HG02642 (cell line): Measurements from ENCODE around the gene RANBP3.
"Not testable (repeated sequence)": the region's sequence is repeated elsewhere in the genome, so short reads cannot be mapped to it uniquely, and the experiment has no call there.

Source experiments
- ATAC-seq: cut with Tn5 transposase; IDR thresholded peaks from one replicate; pipeline ENCODE4 v1.9.1; 2021; ENCODE audit warnings: mild to moderate bottlenecking; ENCODE audit not compliant: unreplicated experiment, poor library complexity

The RANBP3 gene

DNA sequence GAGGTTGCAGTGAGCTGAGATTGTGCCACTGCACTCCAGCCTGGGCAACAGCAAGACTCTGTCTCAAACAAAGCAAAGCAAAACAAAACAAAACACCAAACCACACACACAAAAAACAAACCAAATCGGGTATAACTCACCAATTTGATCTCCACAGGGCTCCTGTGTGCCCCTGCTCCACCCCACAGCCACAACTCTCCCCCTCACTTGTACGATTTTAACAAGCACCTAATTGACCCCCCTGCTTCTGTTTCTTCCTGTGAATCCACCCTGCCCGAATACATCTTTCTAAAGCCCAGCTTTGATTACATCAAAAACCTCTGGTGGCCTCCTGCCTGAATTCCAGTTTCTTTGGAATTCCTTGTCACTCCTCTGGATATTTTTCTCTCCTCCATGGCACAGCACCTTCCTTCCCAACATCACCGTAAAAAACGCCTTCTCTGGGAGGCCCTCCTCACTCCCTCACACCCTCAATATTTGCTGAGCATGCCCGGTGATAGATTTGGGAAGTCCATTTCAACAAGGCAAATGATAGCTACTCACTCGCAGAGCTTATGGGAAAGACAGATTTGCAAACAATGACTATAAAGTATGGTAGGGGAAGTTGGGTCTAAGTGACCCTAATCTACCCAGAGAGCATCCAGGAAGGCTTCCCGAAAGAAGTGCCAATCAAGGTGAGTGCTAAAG lies 11.6 kb upstream of the RANBP3 start:
- ATAC-seq = no peak

DNA sequence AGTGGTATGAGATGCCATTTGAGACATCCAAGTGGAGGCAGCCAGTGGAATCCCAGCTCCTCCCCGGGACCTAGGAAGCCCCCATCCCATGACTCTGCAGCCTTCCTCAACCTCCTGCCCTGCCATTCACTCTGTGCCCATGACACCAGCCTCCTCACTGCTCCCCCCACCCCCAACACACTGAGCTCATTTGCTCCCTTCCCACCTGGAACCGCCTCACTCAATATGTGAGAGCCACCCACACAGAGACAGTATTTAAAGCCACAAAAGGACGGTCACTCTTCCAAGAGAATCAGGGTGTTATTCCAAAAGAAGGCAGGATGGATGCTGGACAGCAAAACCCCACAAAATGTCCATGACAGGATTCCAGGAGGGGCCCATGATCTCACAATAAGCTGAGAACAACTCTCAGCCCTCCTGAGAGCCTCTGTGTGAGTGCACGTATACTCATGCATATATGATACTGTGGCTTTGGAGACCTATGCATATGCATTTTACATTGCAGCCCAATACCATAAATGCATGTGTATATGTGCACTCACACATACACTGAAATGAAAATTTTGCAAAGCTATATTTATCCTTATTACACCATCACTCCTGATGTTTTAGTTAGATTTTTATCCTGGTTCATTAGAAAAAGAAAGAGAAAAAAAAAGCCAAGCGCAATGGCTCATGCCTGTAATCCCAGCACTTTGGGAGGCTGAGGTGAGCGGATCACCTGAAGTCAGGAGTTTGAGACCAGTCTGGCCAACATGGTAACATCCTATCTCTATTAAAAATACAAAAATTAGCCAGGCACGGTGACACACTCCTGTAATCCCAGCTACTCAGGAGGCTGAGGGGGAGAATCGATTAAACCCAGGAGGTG lies 10.8 kb upstream of the RANBP3 start:
- no peak for ATAC-seq

DNA sequence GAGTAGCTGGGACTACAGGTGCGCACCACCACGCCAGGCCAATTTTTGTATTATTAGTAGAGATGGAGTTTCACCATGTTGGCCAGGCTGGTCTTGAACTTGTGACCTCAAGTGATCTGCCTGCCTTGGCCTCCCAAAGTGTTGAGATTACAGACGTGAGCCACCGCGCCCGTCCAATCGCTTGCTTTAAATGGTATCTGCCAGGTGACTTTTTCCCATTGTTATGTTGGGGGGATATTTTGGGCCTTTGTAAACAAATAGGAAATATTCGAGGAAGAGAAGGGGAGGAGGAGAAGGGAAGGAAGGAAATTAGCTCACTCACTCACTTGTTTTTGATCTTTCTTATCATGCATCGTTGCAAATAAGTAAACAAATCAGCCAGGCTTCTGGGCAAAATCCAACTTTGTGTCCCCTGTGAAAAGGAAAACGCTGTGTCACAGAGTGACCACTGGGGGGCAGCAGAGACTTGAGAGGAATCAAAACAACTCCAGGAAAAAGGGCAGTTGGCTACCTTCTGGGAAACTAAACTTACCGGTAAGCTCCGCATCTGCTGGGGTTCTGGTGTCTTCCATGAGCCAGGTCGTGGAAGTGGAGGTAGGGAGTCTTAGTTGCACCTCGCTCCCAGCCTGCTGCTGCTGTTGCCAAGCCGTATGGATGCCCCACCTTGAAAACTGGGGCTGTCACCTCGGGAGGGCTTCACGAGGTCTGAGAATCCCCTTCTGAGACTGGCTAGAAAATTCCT lies 9.3 kb upstream of the RANBP3 start:
- no peak for ATAC-seq

DNA sequence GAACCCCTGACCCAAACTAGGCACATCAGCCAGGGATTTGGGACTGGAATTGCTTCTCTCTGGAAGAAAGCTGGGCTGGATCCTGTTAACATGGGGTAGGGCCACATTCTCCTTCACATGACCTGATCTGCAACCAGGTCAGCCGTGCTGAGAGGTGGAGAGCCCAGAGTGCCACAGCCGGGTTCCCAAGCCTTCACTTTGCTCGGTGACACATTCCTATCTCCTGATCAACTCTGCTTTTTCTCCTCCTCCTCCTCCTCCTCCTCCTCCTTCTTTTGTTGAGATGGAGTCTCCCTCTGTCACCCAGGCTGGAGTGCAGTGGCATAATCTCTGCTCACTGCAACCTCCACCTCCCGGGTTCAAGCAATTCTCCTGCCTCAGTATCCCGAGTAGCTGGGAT lies 7.9 kb upstream of the RANBP3 start:
- ATAC-seq = not testable (repeated sequence)

DNA sequence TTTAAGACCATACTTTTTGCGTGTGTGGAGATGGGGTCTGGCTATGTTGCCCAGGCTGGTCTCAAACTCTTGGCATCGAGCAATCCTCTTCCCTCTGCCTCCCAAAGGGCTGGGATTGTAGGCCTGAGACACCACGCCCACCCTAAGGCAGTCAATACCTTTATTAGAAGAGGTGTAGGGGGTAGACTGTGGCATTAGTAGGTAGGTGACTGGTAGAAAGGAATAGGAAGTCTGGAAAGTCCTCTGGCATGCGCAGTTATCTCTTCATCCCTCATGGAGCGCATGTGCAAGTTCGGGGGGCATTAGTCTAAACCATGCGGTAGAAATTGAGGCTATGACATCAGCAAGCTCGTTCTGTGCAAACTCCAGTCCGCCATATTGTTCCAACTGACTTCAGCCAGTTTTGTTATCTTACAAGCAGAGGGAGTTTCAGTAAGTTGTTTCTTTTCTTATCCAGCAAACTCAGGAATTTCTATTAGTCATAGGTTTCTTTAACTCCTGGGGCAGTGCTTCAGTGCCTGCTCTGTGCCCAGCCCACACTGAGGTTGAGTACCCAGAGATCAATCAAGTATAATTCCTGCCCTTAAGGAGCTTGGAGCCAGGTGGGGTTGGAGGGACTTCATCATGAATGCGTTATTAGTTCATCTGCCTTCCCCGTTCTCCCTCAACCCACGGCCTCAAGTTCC lies 7.3 kb upstream of the RANBP3 start:
- no peak for ATAC-seq

DNA sequence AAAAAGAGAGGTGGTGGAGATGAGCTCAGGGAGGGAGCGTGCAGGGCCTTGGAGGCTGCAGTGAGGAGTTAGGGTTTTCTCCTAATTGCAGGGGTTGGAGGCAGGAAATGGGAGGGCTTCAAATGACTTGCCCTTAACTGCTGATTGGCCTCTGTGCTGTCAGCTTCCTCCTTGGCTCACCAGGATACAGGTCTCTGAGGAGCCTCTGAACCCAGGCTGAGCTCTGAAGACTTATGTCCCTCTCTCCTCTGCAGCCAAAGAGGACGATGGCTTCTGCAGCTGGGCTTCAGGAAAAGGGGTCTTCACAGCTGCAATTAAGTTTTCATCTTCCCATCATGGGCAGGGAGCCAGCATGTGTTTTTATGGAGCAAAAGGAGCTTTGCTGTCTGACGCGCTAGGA lies 6.7 kb upstream of the RANBP3 start:
- no peak for ATAC-seq

DNA sequence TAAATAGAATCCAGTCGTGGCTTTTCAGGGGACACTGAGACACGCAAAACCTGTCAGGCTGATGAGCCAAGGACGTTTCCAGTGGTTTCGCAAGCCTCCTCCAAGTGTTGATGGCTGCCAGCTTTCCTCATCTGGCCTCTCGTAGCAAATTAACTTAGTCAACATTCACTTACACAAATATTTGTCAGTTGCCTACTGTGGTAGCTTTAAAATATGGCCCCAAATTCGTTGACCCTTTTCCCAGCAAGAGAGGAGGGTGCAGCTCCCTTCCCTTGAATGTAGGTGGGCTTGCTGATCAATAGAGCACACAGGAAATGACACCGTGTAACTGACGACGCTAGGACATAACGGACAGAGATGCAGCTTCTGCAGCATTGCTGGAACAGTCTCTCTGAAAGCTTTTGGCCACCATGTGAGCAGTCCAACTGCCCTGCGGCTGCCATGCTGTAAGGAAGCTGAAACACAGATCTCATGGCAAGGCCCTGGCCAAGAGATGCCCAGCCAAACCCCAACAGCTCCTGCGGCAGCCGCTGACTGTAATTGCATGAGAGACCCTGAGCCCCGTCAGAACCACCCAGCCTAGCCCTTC lies 5.5 kb upstream of the RANBP3 start:
- ATAC-seq = no peak

DNA sequence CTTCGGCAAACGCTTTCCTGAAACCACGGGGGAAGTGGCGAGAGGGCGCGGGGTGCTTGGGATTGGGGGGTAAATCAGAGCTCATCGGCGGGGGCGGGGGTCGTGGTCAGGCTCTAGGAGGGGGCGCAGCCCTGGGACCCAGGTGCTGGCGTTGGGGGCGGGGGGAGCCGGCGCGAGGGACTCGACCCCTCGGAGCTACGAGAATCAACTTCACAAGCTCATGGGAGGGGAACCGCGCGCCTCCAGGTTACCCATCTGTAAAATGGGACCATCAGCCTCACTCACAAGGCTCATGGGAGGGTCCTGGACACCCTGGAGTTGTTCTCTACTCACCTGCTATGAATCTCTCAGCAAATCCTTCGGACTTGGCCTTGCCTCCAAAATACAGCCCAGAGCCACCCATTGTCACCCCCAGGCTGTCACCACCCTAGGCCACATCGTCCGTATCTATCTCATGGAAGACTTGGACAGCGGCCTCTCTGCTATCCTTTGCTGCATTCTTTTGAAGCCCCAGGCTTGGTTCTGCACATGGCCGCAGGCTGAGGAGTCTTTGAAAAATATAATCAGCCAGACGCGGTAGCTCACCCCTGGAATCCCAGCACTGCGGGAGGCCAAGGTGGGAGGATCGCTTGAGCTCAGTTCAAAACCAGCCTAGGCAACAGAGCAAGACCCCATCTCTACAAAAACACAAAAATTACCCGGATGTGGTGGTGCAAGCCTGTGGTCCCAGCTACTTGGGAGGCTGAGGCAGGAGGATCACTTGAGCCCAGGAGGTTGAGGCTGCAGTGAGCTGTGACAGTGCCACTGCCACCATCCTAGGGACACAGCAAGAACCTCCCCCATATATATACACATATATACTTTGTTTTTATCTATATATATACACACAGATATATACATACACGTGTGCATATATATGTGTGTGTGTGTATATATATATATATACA lies 939 bp upstream of the RANBP3 start:
- ATAC-seq = no peak

DNA sequence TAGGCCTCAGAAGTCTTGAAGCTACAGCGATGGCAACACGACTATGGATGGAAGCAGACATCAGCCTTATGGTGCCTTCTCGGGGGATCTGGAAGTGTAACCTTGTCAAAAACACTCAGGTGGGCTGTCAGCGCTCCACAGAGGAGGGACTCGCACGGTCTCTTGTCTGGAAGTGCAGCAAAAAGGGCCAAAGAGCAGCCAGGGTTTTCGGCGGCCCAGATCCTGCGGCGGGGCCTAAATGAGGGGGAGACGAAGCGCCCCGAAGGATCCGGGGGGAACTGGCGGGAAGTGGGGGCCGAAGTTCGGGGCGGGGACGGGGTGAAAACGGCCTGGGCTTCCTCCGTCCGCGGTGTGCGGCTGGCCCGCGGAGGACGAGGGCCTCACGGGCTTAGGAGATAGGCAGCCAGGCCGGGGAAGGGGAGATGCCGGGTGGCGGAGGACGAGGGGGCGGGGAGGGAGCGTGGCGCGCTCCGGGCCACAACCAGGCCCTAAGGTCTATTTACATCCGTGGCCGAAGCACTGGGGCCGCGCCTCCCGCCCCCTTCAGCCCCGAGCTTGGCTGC lies 637 bp downstream of the RANBP3 start:
- no peak for ATAC-seq

DNA sequence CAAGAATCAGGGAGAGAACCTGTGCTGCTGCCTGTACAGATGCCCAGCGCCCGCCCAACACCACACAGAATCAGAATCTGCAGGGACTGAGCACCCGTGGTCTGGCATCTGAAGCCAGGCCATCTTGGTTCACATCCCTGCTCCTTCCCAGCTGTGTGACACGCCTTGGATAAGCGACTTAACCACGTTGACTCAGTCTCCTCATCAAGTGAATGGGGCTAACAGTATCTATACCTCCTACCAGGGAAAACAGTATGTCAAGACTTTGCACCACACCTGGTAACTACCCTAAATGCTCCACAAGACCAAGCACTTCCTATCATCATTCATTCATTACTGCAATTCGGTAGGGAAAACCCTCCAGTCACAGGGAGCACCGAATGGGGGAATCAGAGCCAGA lies 1.2 kb downstream of the RANBP3 start:
- no peak for ATAC-seq

DNA sequence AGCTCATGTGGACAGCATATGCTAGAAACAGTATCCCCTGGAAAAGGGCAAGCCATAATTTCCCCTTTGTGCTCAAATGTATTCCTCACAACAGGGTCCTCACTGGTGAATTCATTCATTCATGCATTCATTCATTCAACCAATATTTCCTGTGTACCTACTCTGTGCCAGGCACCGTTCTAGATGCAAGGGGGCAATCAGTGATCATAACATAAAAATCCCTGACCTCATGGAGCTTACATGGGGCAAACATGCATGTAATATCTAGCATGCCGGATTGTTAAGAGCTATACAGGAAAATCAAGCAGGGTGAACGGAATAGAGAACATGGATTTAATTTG lies 2.6 kb downstream of the RANBP3 start:
- no peak for ATAC-seq

DNA sequence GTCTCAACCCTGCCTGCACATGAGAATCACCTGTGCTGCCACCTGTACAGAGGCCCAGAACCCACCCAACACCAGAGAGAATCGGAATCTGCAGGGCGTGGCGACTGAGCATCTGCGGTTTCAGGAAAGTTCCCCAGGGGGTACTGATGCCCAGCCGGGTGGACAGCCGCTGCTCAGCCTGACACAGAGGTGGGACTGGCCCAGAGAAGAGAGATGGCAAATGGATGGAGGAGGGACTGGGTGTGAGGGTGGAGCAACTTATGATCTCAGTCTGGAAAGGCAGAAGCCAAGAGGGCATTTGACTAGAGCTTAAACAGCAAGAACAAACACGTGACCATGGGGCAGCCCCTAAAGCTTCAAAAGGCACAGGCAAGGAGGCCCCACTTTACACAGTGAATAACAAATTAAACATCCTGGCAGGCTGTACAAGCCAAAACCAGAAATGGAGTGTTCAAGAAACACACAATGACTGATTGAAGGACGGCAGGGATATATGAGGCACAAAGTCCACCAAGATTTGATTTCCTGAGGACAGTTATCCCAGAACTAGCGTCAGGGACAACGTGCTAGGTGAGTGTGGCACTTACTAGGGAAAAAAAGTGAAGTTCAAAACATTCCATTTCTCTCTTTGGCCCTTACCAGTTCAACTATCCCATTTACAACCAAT lies 3.1 kb downstream of the RANBP3 start:
- no peak for ATAC-seq

DNA sequence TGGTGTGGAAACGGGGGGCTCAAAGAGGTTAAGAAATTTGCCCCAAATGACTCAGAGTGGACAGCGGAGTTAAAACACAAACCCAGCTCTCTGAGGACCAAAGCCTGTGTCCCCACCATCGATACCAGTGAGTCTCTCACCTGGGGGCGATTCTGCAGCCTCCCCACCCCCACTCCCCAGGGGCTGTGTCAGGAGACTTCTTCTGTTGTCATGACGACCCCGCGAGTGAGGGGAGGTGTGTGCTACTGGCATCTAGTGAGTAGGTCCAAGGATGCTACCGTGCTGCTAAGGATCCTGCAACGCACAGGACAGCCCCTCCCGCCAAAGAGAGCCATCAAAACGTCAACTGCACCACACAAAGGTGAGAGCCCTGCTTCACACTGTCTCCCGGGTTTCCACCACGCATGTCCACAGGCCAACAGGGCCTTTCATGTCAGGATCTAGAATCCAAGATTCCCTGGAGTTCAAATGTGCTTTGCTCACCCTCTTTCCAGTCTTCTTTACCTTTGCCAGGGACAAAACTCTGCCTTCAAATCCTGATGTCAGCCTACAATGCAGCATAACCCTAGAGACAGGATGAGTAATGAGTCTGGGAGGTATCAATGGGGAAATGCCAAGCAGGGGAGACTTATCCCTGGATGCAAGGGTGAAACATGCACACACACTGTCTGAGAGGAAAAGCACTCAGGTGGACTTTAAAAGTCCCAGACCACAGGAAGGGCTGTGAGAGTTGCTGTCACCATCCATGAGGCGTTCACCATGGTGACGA lies 3.9 kb downstream of the RANBP3 start:
- ATAC-seq = no peak

DNA sequence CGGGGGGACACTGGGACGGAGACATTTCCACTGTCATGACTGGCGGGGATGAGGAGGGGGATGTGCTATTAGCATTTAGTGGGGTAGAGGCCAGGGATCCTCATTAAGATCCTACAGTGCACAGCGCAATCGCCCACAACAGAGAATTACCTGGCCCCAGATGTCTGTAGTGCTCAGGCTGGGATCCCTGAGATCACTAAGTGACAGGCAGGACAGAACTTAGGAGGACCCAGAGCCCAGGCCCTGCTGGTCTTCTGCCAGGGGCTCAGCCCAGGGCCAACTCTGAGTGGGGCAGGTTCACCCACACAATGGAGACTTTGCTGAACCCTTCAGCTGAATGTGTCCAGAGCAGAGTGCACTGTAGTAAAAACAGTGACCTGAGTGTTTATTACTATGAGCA lies 4.6 kb downstream of the RANBP3 start:
- no peak for ATAC-seq

DNA sequence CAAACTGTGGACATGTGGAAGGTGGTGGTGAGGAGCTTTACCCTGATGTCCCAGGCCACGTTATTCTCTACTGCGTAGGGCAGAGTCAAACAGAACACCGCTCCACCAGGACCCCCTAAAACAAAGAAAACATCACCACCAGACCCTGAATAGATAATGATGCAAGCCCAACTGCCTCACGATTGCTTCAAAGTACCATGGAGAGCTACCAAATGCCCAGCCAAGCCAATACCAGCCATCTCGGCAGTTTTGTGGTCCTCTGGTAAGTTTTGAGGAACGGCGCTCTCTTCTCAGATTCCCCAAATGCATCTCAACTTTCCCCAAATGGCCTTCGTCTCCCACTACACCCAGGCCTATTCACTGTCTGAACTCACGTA lies 5.6 kb downstream of the RANBP3 start:
- ATAC-seq = no peak

DNA sequence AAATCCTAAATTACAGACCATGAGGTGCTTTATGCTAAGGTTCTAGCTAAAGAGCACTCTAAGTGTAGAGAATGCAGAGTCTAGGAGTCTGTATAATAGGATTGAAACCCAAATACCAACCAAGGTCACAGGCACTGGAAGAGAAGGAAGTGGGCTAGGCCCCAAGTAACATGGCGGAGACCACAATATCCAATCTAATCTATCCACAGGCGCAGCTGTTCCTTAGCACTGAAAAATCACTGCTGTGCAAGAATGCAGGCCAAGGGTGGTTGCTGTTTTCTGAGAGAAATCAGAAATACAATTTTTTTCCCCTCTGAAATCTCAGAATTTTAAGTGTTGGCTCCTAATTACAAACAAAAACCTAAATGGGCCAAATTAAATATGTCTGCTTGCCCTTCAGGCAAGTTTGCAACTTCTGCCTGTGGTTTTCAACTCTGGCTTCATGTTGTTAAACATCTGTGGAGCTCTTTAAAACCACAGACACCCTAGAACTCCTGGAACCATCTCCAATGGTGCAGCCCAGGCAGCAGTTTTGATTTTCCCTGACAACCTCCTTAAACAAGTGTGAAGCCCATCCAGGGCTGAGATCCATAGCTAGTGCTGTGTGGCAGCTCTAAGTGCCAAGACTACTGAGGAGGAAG lies 6.1 kb downstream of the RANBP3 start:
- no peak for ATAC-seq

DNA sequence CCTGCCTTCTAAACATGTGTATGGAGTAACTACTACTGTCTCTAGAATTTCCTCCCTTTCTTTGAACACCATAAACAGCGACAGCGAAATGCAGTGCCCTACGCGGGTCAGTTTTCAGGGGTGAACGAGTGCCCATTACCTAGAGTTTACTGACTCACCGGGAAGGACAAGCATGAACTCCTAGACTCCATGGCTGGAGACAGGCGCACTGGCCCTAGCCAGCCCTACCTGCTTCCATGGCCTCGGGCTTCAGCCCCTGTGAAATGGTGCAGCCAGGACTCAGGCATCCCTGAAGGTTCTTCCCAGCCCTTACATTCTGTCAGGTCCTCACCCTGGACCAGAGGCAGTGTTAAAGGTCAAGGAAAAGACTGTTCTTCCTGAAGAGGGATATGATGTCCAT lies 8.5 kb downstream of the RANBP3 start:
- no peak for ATAC-seq
